ENCODE measurements around the gene MEF2D.

GRCh38 chr1:156540955-156541354, 40.4 kb upstream of the MEF2D start:
- TF ChIP-seq CTCF (IDR thresholded peaks at IDR 0.05) (no peak), EP300 (IDR thresholded peaks at IDR 0.05) (no peak), POLR2A (IDR thresholded peaks at IDR 0.05) (no peak)

Measured in stomach (tissue), 4 donors.